ENCODE data around the gene RPL13A. TPM values are rescaled to one million over a fixed set of nuclear protein-coding genes. Genes with fewer than 3 reads are reported as not detected.

The RPL13A gene
- polyA plus RNA-seq, 3 donors, result 655 to 1,621 (median 663) TPM

- intact Hi-C loops (cut with micrococcal nuclease), result no loop called here
- peaks cover 7% of the 10 kb centered on the region for H3K4me1 Mint-ChIP-seq
- WGBS (ENCODE audit: insufficient coverage), result 96% methylated on average over 34 of the region's 39 CpGs
Observed at GRCh38 chr19:49463960-49464740, 23.3 kb upstream of the RPL13A start.

GRCh38 chr19:49465371-49465770, 22.0 kb upstream of the RPL13A start:
- Histone ChIP-seq H3K27ac (ENCODE audit: low read depth in 1 of 2, low read length in 2 of 2) (peak overlapping the region in 1 of 2 donors; percentile 14), H2AFZ (ENCODE audit: insufficient read depth, low read depth, low read length, poor library complexity, severe bottlenecking) (no peak overlapping the region), H3K9me3 (replicated peaks in 1 of 2; ENCODE audit: control insufficient read depth in 1 of 2, insufficient read depth in 1 of 2, low read length in 2 of 2) (no peaks in the 10 kb centered on the region), H3K4me1 (ENCODE audit: control insufficient read depth in 1 of 2, insufficient read depth in 2 of 2, low read length in 2 of 2) (peaks cover 20 to 22% of the 10 kb centered on the region in 2 donors), H3K4me2 (replicated peaks; ENCODE audit: extremely low read depth, low read length, poor library complexity, severe bottlenecking) (no peak overlapping the region), H3K27me3 (ENCODE audit: control insufficient read depth in 2 of 2, insufficient read depth in 2 of 2, low read length in 2 of 2) (no peaks in the 10 kb centered on the region), H3K79me2 (ENCODE audit: insufficient read depth, low read length) (no peaks in the 10 kb centered on the region), H4K20me1 (ENCODE audit: insufficient read depth, low read length) (no peaks in the 10 kb centered on the region), H3K9ac (ENCODE audit: insufficient read depth, low read length, poor library complexity, severe bottlenecking) (no peak overlapping the region), H3K36me3 (replicated peaks in 1 of 2; ENCODE audit: control insufficient read depth in 1 of 2, insufficient read depth in 2 of 2, low read length in 2 of 2) (peaks cover 34 to 37% of the 10 kb centered on the region in 2 donors), H3K4me3 (replicated peaks in 1 of 3; ENCODE audit: low read depth in 2 of 3, low read length in 3 of 3) (no peak overlapping the region)
- Mint-ChIP-seq H3K27me3 (ENCODE audit: low read depth in 3 of 3) (no peaks in the 10 kb centered on the region), H3K36me3 (peaks cover 23 to 49% of the 10 kb centered on the region in 2 donors), H3K9me3 (no peaks in the 10 kb centered on the region), H3K27ac (peak overlapping the region in 4 of 7 donors; percentile 28 to 58 (median 38)), H3K4me1 (peaks cover 17% of the 10 kb centered on the region), H3K4me3 (no peak overlapping the region)
- no peak for TF ChIP-seq CTCF (IDR thresholded peaks at IDR 0.05)
- no peak for DNase-seq
- 100% methylated on average over 1 of the region's 3 CpGs for WGBS (ENCODE audit: insufficient coverage)
- intact Hi-C loops (cut with micrococcal nuclease), result no loop called here

More at GRCh38 chr19:49463960-49464740, 23.3 kb upstream of the RPL13A start:
- no peak for TF ChIP-seq CTCF (IDR thresholded peaks at IDR 0.05)
- H3K36me3 ChIP-seq (replicated peaks in 1 of 2; ENCODE audit: control insufficient read depth in 1 of 2, insufficient read depth in 2 of 2, low read length in 2 of 2), result peaks cover 46% of the 10 kb centered on the region in 2 donors
- H3K9me3 Mint-ChIP-seq, result no peaks in the 10 kb centered on the region
- DNase-seq, result no peak
- no peak overlapping the region for H3K9ac ChIP-seq (ENCODE audit: insufficient read depth, low read length, poor library complexity, severe bottlenecking)
- H3K27ac ChIP-seq (ENCODE audit: low read depth in 1 of 2, low read length in 2 of 2), result no peak overlapping the region
- no peak overlapping the region for H3K4me3 Mint-ChIP-seq
- H2AFZ ChIP-seq (ENCODE audit: insufficient read depth, low read depth, low read length, poor library complexity, severe bottlenecking), result no peak overlapping the region
- peak overlapping the region in 2 of 7 donors; percentile 50 to 82 for H3K27ac Mint-ChIP-seq
- no peaks in the 10 kb centered on the region for H3K9me3 ChIP-seq (replicated peaks in 1 of 2; ENCODE audit: control insufficient read depth in 1 of 2, insufficient read depth in 1 of 2, low read length in 2 of 2)
- H3K4me2 ChIP-seq (replicated peaks; ENCODE audit: extremely low read depth, low read length, poor library complexity, severe bottlenecking), result no peak overlapping the region
- H3K36me3 Mint-ChIP-seq, result peaks cover 34 to 61% of the 10 kb centered on the region in 2 donors
- H3K27me3 Mint-ChIP-seq (ENCODE audit: low read depth in 3 of 3), result no peaks in the 10 kb centered on the region
- H4K20me1 ChIP-seq (ENCODE audit: insufficient read depth, low read length), result no peaks in the 10 kb centered on the region
- H3K4me1 ChIP-seq (ENCODE audit: control insufficient read depth in 1 of 2, insufficient read depth in 2 of 2, low read length in 2 of 2), result peaks cover 8 to 10% of the 10 kb centered on the region in 2 donors
- H3K79me2 ChIP-seq (ENCODE audit: insufficient read depth, low read length), result no peaks in the 10 kb centered on the region
- no peak overlapping the region for H3K4me3 ChIP-seq (replicated peaks in 1 of 3; ENCODE audit: low read depth in 2 of 3, low read length in 3 of 3)
- no peaks in the 10 kb centered on the region for H3K27me3 ChIP-seq (ENCODE audit: control insufficient read depth in 2 of 2, insufficient read depth in 2 of 2, low read length in 2 of 2)

Data from CD14-positive monocyte (primary cell).